HCT116 (cell line): ENCODE measurements around the gene PLVAP. TPM values are rescaled to one million over a fixed set of nuclear protein-coding genes. Genes with fewer than 3 reads are reported as not detected.

Source experiments
- ATAC-seq: fragments of 200-7000 bp; cut with Tn5 transposase; 2 replicates; pipeline ENCODE4 v1.9.1; 2020; ENCODE audit warnings: mild to moderate bottlenecking, moderate library complexity
- BruUV-seq: library from RNA; stranded (reverse); fragments of 400-500 nt; replicated peaks from 2 replicates; lab custom pipeline; 2021; lab: Mats Ljungman, UMichigan
- CTCF ChIA-PET: fragments of 300-600 bp; sonication (Branson Sonifier 250); formaldehyde crosslinking; loops from one replicate; lab custom pipeline; 2021; ENCODE audit warnings: antibody characterized with exemption; lab: Charles Lee
- POLR2A ChIA-PET: fragments of 300-600, 350-600 bp; sonication (Branson Sonifier 250); formaldehyde crosslinking; loops from one replicate; lab custom pipeline; 2021; ENCODE audit warnings: antibody characterized with exemption; lab: Charles Lee
- RAD21 ChIA-PET, 2 experiments: fragments of 300-600 bp; sonication (Branson Sonifier 250); formaldehyde crosslinking; loops; one replicate each; lab custom pipeline; 2023; ENCODE audit warnings: low total read pairs in 2 of 2; ENCODE audit not compliant: uncharacterized antibody in 2 of 2, unreplicated experiment in 2 of 2, low non-redundant PET in 1 of 2; lab: Charles Lee
- DNase-seq: peaks from one replicate; pipeline ENCODE4 v3.0.0-alpha.2; 2010; ENCODE audit warnings: low read depth, low spot score
- H2AFZ ChIP-seq: fragments of 200-600 bp; shearing (Covaris generic), sonication (generic); 2 replicates; pipeline ENCODE4 v1.6.1; 2017; ENCODE audit warnings: low read depth, mixed run types, mixed read lengths, antibody characterized with exemption, low read length; ENCODE audit not compliant: poor library complexity, severe bottlenecking
- H3K27ac ChIP-seq: 2 replicates; pipeline ENCODE4 v1.5.1; 2012; ENCODE audit warnings: low read depth, low read length
- H3K27me3 ChIP-seq: fragments of 200-600 bp; sonication (generic); 2 replicates; pipeline ENCODE4 v1.6.1; 2016; ENCODE audit warnings: mixed run types, low read length, mixed read lengths; ENCODE audit not compliant: insufficient read depth
- H3K36me3 ChIP-seq, 2 experiments: fragments of 200-500 bp in 1 of 2; fragments of 200-600 bp in 1 of 2; sonication (Bioruptor generic) in 1 of 2; sonication (generic) in 1 of 2; 2 replicates each; pipeline versions ENCODE4 v1.5.1 to v1.6.1; 2014 to 2016; ENCODE audit warnings: low read length in 2 of 2, inconsistent platforms in 1 of 2, mixed read lengths in 1 of 2, mixed run types in 1 of 2; ENCODE audit not compliant: insufficient read depth in 2 of 2, control insufficient read depth in 1 of 2
- H3K4me1 ChIP-seq, 2 experiments: fragments of 200-600 bp in 1 of 2; sonication (generic) in 1 of 2; 2 replicates each; pipeline versions ENCODE4 v1.5.1 to v1.6.1; 2012 to 2017; ENCODE audit warnings: low read length in 2 of 2, inconsistent platforms in 1 of 2, mild to moderate bottlenecking in 1 of 2, mixed read lengths in 1 of 2, mixed run types in 1 of 2, moderate library complexity in 1 of 2; ENCODE audit not compliant: insufficient read depth in 2 of 2, control insufficient read depth in 1 of 2
- H3K4me2 ChIP-seq: fragments of 200-600 bp; sonication (generic); 2 replicates; pipeline ENCODE4 v1.6.1; 2017; ENCODE audit warnings: mixed run types, low read length, mixed read lengths
- H3K4me3 ChIP-seq, 2 experiments: fragments of 200-600 bp in 1 of 2; sonication (generic) in 1 of 2; replicated peaks in 1 of 2; 2 replicates each; pipeline ENCODE4 v1.5.1; 2011 to 2016; ENCODE audit warnings: low read length in 2 of 2, control low read depth in 1 of 2, low read depth in 1 of 2, mild to moderate bottlenecking in 1 of 2, mixed read lengths in 1 of 2, mixed run types in 1 of 2
- H3K79me2 ChIP-seq: fragments of 200-600 bp; sonication (generic); 2 replicates; pipeline ENCODE4 v1.6.1; 2017; ENCODE audit warnings: mild to moderate bottlenecking, mixed run types, low read length, moderate library complexity, mixed read lengths; ENCODE audit not compliant: insufficient read depth
- H3K9ac ChIP-seq: fragments of 200-600 bp; sonication (generic); 2 replicates; pipeline ENCODE4 v1.6.1; 2016; ENCODE audit warnings: low read length, mixed read lengths
- H3K9me2 ChIP-seq: fragments of 200-600 bp; sonication (generic), shearing (Covaris generic); 2 replicates; pipeline ENCODE4 v1.6.1; 2017; ENCODE audit warnings: mixed run types, mild to moderate bottlenecking, moderate library complexity; ENCODE audit not compliant: insufficient read depth
- H3K9me3 ChIP-seq, 2 experiments: fragments of 200-500 bp in 1 of 2; fragments of 200-600 bp in 1 of 2; sonication (Bioruptor generic) in 1 of 2; sonication (generic) in 1 of 2; 2 replicates each; pipeline ENCODE4 v1.6.1; 2014 to 2017; ENCODE audit warnings: low read length in 2 of 2, mixed read lengths in 2 of 2, inconsistent platforms in 1 of 2, low read depth in 1 of 2, mild to moderate bottlenecking in 1 of 2, mixed run types in 1 of 2, moderate library complexity in 1 of 2; ENCODE audit not compliant: control insufficient read depth in 1 of 2, insufficient read depth in 1 of 2
- H4K20me1 ChIP-seq: fragments of 200-600 bp; sonication (generic), shearing (Covaris generic); 2 replicates; pipeline ENCODE4 v1.6.1; 2017; ENCODE audit warnings: mixed run types, mild to moderate bottlenecking, moderate library complexity; ENCODE audit not compliant: insufficient read depth
- CEBPB ChIP-seq: IDR thresholded peaks from 2 replicates; pipeline ENCODE4 v1.6.1; 2012; ENCODE audit warnings: low read depth
- EGR1 ChIP-seq: IDR thresholded peaks from 2 replicates; pipeline ENCODE4 v1.6.1; 2012; ENCODE audit warnings: low read depth
- EZH2phosphoT487 ChIP-seq: fragments of 200-600 bp; IDR thresholded peaks from 2 replicates; pipeline ENCODE4 v1.6.1; 2018; ENCODE audit warnings: antibody characterized with exemption, borderline replicate concordance
- SIN3A ChIP-seq: IDR thresholded peaks from 2 replicates; pipeline ENCODE4 v1.6.1; 2012; ENCODE audit warnings: low read depth
- SP1 ChIP-seq: IDR thresholded peaks from 2 replicates; pipeline ENCODE4 v1.6.1; 2012; ENCODE audit warnings: low read depth
- TCF7L2 ChIP-seq: IDR thresholded peaks from 2 replicates; pipeline ENCODE4 v1.7.0; 2011; ENCODE audit warnings: borderline replicate concordance, inconsistent platforms; ENCODE audit not compliant: insufficient read depth, insufficient read length; ENCODE audit errors: extremely low read depth
- YY1 ChIP-seq: IDR thresholded peaks from 2 replicates; pipeline ENCODE4 v1.6.1; 2011; ENCODE audit warnings: low read length, low read depth, moderate library complexity, mild to moderate bottlenecking; ENCODE audit not compliant: insufficient replicate concordance; ENCODE audit errors: extremely low read depth
- ZNF274 ChIP-seq: fragments of 200-500 bp; sonication (Bioruptor generic); IDR thresholded peaks from 2 replicates; pipeline ENCODE4 v1.6.1; 2014; ENCODE audit warnings: mild to moderate bottlenecking, low read depth, low read length, inconsistent platforms
- intact Hi-C: fragments of 100-400 bp; cut with micrococcal nuclease; formaldehyde crosslinking; loops from 2 replicates; pipeline ENCODE4 v1.10.0; 2022
- total RNA-seq: library from RNA; stranded (reverse); gene quantifications from one replicate; pipeline ENCODE4 v1.2.1, GENCODE V29; 2021; ENCODE audit not compliant: unreplicated experiment
- TF ChIP-seq, protein P1 (sequence below): IDR thresholded peaks from 2 replicates; pipeline ENCODE4 v1.6.1; 2012
- TF ChIP-seq, protein P2 (sequence below): IDR thresholded peaks from 2 replicates; pipeline ENCODE4 v1.6.1; 2012; ENCODE audit warnings: low read depth
- TF ChIP-seq, protein P3 (sequence below), 3 experiments: fragments of 200-600 bp in 1 of 3; sonication (generic) in 1 of 3; IDR thresholded peaks in 2 of 3; conservative IDR thresholded peaks in 1 of 3; 2 replicates each; pipeline ENCODE4 v1.5.1; 2012 to 2017; ENCODE audit warnings: low read depth in 2 of 3, low read length in 2 of 3, antibody characterized with exemption in 1 of 3, borderline replicate concordance in 1 of 3, control low read depth in 1 of 3, mild to moderate bottlenecking in 1 of 3, mixed read lengths in 1 of 3, mixed run types in 1 of 3, moderate library complexity in 1 of 3; ENCODE audit not compliant: insufficient read depth in 1 of 3
- TF ChIP-seq, protein P4 (sequence below): IDR thresholded peaks from 2 replicates; pipeline ENCODE4 v1.6.1; 2011; ENCODE audit warnings: mild to moderate bottlenecking, low read length, moderate library complexity; ENCODE audit not compliant: insufficient replicate concordance; ENCODE audit errors: extremely low read depth

PLVAP gene
- total RNA-seq, 1 experiment from 2014 or later = 0.47 TPM

DNA sequence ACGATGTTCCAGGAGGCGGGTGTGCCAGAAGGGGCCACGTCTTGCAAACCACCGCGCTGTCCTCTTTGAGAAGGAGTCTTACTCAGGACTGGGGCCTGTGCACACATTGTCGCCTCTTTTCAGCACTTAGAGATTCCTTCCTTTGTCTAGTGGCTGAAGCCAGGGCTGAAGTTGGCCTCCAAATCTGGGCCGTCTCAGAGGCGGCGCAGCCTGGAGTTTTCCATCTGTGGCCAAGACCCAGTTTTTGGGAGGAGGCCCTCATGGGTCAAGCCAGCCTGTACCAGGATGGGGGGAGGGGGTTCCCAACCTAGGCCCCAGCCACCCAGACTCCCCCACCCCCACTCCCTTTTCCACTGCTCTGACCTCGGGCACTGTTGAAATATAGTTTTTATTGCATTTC lies 54.3 kb downstream of the PLVAP start:
- no peaks in the 10 kb centered on the region for H3K27me3 ChIP-seq
- POLR2A ChIA-PET = no interaction called here
- no peak overlapping the region for H3K4me3 ChIP-seq
- no peaks in the 10 kb centered on the region for H4K20me1 ChIP-seq
- RAD21 ChIA-PET = no interaction called here
- H3K9me2 ChIP-seq = no peaks in the 10 kb centered on the region
- no peak overlapping the region for H3K27ac ChIP-seq
- H3K79me2 ChIP-seq = no peaks in the 10 kb centered on the region; the same call in 1 of the 2 replicates
- no peak for ATAC-seq
- intact Hi-C loops = no loop called here
- BruUV-seq = no TSS peak
- peaks cover 9 to 13% of the 10 kb centered on the region in 2 experiments for H3K4me1 ChIP-seq
- H3K36me3 ChIP-seq = peaks cover 11 to 12% of the 10 kb centered on the region in 2 experiments; a peak in 2 of 4 replicates
- H2AFZ ChIP-seq = no peak overlapping the region
- CTCF ChIA-PET = no interaction called here
- TF ChIP-seq EZH2phosphoT487 = no peak
- TF ChIP-seq EGR1 = no peak
- no peak for TF ChIP-seq SIN3A
- TF ChIP-seq, protein P1, sequence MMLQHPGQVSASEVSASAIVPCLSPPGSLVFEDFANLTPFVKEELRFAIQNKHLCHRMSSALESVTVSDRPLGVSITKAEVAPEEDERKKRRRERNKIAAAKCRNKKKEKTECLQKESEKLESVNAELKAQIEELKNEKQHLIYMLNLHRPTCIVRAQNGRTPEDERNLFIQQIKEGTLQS = no peak
- no peak for TF ChIP-seq ZNF274
- no peak for TF ChIP-seq CEBPB
- TF ChIP-seq YY1 = no peak
- TF ChIP-seq SP1 = no peak
- TF ChIP-seq, protein P2, sequence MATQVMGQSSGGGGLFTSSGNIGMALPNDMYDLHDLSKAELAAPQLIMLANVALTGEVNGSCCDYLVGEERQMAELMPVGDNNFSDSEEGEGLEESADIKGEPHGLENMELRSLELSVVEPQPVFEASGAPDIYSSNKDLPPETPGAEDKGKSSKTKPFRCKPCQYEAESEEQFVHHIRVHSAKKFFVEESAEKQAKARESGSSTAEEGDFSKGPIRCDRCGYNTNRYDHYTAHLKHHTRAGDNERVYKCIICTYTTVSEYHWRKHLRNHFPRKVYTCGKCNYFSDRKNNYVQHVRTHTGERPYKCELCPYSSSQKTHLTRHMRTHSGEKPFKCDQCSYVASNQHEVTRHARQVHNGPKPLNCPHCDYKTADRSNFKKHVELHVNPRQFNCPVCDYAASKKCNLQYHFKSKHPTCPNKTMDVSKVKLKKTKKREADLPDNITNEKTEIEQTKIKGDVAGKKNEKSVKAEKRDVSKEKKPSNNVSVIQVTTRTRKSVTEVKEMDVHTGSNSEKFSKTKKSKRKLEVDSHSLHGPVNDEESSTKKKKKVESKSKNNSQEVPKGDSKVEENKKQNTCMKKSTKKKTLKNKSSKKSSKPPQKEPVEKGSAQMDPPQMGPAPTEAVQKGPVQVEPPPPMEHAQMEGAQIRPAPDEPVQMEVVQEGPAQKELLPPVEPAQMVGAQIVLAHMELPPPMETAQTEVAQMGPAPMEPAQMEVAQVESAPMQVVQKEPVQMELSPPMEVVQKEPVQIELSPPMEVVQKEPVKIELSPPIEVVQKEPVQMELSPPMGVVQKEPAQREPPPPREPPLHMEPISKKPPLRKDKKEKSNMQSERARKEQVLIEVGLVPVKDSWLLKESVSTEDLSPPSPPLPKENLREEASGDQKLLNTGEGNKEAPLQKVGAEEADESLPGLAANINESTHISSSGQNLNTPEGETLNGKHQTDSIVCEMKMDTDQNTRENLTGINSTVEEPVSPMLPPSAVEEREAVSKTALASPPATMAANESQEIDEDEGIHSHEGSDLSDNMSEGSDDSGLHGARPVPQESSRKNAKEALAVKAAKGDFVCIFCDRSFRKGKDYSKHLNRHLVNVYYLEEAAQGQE = no peak
- TF ChIP-seq, protein P3, sequence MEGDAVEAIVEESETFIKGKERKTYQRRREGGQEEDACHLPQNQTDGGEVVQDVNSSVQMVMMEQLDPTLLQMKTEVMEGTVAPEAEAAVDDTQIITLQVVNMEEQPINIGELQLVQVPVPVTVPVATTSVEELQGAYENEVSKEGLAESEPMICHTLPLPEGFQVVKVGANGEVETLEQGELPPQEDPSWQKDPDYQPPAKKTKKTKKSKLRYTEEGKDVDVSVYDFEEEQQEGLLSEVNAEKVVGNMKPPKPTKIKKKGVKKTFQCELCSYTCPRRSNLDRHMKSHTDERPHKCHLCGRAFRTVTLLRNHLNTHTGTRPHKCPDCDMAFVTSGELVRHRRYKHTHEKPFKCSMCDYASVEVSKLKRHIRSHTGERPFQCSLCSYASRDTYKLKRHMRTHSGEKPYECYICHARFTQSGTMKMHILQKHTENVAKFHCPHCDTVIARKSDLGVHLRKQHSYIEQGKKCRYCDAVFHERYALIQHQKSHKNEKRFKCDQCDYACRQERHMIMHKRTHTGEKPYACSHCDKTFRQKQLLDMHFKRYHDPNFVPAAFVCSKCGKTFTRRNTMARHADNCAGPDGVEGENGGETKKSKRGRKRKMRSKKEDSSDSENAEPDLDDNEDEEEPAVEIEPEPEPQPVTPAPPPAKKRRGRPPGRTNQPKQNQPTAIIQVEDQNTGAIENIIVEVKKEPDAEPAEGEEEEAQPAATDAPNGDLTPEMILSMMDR (IDR thresholded peaks at IDR 0.05 in 2 of 3, conservative IDR thresholded peaks at IDR 0.05 in 1 of 3; ENCODE audit: borderline replicate concordance in 1 of 3, insufficient read depth in 1 of 3, low read depth in 2 of 3, low read length in 2 of 3) = no peak
- no peak for TF ChIP-seq TCF7L2
- TF ChIP-seq, protein P4, sequence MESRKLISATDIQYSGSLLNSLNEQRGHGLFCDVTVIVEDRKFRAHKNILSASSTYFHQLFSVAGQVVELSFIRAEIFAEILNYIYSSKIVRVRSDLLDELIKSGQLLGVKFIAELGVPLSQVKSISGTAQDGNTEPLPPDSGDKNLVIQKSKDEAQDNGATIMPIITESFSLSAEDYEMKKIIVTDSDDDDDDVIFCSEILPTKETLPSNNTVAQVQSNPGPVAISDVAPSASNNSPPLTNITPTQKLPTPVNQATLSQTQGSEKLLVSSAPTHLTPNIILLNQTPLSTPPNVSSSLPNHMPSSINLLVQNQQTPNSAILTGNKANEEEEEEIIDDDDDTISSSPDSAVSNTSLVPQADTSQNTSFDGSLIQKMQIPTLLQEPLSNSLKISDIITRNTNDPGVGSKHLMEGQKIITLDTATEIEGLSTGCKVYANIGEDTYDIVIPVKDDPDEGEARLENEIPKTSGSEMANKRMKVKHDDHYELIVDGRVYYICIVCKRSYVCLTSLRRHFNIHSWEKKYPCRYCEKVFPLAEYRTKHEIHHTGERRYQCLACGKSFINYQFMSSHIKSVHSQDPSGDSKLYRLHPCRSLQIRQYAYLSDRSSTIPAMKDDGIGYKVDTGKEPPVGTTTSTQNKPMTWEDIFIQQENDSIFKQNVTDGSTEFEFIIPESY = no peak
- no peak overlapping the region for H3K4me2 ChIP-seq
- DNase-seq = no peak
- no peak overlapping the region for H3K9ac ChIP-seq
- H3K9me3 ChIP-seq = no peaks in the 10 kb centered on the region
